ENCODE measurements around the gene GMEB2.

Gene GMEB2

DNA sequence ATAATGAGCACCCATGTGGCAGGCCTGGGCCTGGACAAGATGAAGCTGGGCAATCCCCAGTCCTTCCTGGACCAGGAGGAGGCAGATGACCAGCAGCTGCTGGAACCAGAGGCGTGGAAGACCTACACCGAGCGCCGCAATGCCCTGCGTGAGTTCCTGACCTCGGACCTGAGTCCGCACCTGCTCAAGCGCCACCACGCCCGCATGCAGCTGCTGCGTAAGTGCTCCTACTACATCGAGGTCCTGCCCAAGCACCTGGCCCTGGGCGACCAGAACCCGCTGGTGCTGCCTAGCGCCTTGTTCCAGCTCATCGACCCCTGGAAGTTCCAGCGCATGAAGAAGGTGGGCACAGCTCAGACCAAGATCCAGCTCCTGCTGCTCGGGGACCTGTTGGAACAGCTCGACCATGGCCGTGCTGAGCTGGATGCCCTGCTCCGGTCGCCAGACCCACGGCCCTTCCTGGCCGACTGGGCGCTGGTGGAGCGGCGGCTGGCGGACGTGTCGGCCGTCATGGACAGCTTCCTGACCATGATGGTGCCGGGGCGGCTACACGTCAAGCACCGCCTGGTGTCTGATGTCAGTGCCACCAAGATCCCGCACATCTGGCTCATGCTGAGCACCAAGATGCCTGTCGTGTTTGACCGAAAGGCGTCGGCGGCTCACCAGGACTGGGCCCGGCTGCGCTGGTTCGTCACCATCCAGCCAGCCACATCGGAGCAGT lies 71.1 kb downstream of the GMEB2 start:
- DNase-seq: no peak

DNA sequence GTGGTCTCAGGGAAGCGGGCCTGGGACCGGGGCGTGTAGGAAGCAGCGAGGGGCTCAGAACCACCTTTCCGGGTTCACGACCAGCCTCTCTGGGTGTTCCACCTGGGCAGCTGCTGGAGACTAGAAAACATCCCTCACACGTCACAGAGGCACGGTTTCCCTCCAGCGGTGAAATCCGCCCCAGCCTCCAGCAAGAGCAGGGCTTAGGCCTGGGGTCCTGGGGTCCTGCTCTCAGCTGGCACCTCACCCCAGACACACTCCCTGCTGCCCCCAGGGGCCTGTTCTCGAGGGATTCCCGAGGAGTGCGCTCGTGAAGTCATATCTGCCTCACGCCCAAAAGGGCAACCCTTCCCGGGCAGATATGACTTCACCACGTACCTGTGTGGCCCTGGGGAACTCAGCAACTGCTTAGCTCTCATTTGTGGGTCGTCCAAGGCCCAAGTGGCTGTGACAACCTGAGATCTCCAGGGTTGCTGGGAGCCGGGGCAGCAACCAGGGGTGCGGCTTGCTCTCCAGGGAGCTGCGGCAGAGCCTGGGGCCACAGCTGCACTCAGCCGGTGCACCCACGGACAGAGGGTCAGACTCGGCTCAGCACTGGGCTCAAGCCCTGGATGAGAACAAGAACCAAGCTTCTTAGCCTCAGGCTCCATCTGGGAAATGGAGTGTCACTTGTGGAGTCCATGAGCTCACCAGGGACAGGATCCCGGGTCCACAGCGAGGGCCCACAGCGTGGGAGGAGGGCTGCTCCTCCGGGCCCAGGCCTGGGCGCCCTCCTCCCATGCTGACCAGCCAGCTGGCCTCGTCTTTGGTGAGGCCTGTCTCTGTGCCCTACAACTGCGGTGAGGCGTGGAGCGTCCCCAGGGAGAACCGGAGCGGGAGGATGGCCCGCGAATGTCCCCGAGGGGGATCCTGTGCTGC lies 72.3 kb downstream of the GMEB2 start:
- DNase-seq: no peak

DNA sequence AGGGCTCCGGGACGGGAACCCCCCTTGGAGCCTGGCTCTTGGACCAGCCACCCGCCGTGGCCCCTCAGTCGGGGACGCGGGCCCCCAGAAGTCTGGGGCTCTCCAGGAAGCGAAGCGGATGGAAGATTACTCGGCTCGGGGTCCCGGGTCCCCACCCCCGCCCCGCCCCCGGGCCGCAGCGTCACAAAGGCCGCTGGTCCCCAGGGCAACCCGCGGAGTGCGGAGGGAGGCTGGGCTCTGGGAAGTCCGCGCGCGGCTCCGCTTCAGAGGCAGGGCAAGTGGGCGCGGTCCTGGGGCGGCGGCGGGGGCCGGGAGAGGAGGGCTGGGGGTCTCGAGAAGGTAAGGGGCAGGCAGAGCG lies 73.0 kb downstream of the GMEB2 start, which contains the start of gene FNDC11:
TSS of gene FNDC11 (plus strand) at position 227 of the 358 bp plus-strand sequence. CDS start 1,505 bp downstream, outside the sequence.
- DNase-seq: no peak

DNA sequence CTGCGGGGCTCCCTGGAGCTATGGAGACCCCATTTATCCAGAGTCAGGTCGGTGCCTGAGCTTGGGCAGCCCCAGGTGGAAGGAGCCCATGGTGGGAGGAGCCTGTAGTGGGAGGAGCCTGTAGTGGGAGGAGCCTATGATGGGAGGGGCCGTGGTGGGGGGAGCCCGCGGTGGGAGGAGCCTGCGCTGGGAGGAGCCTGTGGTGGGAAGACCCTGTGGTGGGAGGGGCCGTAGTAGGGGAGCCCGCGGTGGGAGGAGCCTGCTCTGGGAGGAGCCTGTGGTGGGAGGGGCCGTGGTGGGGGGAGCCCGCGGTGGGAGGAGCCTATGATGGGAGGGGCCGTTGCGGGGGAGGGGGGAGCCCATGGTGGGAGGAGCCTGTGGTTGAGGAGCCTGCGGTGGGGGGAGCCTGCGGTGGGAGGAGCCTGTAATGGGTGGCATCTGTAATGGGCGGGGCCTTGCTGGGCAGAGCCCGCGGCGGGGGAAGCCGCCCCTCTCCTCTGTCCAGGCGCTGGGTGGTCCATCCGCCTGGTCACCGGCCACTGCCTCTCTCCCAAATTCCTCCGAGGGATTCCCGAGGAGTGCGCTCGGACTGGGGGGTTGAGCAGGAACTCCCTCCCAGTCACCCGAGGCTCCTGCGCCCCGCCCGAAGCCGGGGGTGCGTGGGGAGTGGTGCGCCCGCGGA lies 73.5 kb downstream of the GMEB2 start:
- peak; percentile 87 for DNase-seq

DNA sequence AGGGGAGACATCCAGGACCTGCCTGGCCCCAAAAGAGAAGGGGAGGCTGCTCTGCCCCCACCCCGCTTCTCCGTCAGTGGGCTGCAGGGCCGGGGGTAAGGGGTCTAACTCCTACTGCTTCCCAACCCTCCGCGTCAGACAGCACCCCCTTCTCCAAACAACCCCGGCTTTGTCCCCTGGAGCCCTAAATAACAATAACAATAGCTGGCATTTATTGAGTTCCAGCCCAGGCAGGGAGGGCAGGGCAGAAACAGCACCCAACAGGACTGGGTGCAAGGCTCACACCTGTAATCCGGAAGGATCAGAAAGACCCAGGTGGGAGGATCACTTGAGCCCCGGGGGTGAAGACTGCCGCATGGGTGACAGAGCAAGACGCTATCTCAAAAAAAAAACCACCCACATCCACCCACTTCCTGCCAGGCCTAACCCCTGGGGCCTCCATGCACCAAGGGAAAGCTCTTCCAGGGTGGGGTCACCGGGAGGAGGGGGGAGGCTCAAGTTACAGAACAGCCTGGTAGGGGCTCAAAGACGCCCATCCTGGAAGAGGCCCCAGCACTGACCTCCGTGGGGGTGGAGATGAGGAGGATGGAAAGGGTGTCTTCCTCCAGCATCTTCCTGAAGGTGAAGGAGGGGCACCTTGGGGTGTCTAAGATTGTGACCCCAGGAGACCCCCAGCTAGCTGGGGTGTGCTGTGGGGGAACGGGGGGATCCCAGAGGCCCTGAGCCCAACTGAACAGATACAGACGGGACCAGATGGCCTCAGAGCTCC lies 74.2 kb downstream of the GMEB2 start:
- peak; percentile 81 for DNase-seq

DNA sequence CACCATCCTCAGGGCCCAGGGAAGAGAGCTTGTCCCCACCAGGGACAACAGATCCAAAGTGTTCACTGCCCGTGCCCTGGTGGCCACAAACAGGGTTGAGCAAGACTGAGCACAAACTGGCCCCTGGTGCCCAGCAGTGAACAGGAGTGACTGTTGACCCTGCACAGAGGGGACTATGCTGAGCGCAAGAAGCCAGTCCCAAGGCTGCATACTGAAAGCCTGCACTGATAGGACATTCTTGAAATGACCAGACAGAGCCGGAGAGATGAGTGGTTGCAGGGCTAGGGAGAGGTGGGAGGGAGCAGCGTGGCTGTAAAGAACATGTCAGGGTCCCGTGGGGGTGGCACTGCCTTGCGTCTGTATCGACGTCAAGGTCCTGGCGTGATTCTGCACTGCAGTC lies 75.8 kb downstream of the GMEB2 start:
- DNase-seq: no peak

DNA sequence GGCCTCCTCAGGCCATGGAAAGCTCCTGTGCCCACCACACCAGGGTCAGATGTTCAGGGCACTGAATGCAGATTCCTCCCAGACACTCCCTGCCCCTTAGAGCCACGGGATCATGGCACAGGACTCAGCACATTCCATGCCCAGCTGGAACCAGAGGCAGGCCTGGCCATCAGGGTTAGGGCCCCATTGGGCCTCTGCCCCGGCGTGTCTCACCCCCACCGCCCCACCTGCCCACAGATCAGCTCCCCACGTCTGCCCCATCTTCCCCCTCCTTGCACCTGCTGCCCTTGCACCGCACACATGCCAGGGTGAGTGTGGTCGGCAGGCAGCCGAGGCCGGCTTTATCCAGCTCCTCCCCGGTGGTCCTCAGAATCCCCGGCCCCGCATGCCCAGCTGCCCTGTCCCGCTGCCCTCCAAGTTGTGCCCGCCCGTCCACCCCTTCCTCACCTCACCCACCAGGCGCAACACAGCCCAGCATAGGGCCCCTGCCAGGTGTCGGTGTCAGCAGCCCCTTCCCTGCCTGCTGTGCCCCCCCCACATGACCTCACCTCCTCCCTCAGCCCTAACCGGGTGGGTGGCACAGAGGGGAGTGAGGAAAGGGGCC lies 77.1 kb downstream of the GMEB2 start:
- no peak for DNase-seq

DNA sequence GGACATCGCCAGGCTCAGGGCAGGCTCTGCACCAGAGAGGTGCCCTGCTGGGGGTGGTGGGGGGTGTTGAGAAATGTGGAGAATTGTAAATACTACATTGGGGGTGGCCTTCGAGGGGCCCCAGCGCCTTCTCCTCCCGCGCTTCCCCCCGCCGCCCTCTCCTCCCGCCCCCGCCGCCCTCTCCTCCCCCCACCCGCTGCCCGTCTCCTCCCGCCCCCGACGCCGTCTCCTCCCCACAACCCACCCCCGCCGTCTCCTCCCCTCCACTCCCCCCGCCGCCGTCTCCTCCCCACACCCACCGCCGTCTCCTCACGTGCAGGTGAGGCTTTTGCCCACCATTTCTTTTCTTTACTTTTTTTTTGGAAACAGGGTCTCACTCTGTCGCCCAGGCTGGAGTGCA lies 77.9 kb downstream of the GMEB2 start:
- no peak for DNase-seq

DNA sequence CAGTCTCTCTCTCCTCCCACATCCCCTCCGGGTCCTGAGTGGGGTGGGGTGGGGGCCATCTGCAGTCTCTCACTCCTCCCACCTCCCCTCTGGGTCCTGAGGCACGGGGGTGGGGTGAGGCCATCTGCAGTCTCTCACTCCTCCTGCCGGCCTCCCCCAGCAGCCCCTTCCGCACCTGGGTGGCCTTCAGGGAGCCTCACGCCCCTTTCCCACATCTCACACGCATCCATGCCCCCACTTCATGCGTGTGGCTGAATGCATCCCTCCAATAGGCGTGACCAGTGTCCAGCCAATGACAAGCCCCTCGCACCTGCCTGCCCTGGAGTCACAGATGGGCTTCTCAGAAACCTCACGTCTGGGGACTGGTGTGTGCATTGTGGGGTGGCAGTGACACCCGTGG lies 78.4 kb downstream of the GMEB2 start:
- no peak for DNase-seq

DNA sequence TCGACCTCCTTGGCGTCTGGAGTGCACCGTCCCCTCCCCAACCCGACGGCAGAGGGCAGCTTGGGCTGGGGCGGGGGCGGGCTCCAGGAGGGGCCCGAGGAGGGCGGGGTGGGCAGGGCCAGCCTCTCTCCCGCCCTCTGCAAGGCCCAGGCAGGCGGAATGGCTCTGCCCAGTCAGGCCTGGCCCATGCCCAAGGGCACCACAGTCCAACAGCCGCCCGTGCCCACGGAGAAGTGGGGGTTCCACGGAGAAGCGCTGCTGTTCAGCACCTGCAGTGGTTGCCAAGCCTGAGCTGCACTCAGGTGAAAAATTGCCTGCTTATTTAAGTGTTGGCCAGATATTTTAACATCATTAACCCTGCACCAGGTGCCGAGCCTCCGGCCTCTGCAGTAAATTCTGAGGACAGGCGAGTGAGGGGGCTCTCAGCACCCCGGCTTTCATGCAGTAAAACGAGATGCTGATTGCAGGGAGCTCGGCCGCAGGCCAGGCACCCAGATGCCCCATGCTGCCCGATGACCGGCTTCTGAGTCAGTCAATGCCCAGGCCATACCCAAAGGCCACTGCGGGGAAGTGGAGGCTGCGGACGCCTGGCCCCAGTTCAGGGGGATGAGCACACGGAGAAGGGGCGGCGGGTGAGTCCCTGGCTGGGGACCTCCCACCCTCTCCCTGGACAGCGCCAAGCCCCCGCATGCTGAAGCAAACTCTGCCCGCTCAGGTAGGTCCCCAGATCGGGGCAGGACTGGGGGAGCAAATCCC lies 79.0 kb downstream of the GMEB2 start, which contains the start of gene SRMS:
TSS of gene SRMS (minus strand) at position 25 of the 756 bp plus-strand sequence. CDS start 286 bp downstream, outside the sequence.
- no peak for DNase-seq

DNA sequence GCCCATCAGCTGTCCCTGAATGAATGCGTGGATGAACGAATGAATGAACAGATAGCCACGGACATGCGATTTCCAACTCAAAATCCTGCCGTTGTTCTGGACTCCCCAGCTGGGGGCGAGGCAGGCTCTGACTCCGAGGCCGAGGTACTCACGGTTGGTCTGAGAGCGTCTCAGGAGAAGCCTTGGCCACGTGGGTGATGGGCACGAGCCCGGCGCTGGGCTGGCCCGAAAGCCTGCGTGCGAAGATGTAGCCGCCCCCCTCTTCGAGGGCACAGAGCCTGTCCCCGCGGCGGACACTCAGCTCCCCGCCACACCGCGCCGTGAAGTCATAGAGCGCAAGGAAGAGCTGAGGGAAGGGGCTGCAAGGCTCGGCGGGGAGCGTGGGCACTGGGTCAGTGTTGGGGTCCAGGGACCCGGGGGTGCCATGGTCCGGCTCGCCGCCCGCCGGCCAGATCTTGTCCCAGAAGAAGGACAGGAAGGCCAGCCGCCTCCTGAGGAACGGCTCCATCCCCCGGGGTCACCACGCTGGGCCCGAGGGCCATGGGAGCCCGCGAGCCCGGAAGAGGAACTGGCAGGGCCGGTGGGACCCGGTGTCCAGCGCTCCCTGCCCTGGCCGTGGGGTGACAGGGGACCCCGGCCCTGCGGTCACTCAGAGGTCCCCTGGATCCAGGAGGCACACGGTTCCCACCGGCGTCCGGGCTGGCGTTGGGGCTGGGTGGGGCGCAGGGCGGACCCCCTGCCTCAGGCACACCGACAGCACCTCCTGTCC lies 79.8 kb downstream of the GMEB2 start:
- DNase-seq: no peak

DNA sequence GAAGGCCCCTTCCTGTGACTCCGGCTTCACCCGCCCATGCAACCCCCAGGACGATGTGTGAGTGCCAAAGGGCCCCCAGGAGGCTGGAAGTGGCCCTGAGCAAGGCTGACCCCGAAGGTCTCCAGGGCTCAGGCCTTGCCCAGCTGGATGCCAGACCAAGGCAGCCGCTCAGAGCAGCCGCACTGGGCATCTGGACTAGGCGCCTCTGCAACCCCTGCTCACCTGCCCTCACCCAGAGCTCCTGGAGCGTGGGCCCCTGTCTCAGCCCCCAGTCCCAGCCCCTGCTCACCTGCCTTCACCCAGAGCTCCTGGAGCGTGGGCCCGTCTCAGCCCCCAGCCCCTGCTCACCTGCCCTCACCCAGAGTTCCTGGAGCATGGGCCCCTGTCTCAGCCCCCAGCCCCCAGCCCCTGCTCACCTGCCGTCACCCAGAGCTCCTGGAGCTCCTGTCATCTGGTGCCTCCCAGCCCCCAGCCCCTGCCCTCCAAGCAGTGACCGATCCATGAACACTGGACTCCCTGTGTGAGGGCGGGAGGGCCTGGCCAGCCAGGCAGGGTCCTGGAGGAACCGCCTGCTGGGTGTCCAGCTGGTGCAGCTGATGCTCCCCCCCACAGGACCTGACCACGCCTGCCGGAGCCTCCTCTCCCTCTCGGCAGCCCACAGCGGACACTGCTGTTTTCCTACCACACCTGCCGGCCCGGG lies 80.5 kb downstream of the GMEB2 start:
- no peak for DNase-seq

DNA sequence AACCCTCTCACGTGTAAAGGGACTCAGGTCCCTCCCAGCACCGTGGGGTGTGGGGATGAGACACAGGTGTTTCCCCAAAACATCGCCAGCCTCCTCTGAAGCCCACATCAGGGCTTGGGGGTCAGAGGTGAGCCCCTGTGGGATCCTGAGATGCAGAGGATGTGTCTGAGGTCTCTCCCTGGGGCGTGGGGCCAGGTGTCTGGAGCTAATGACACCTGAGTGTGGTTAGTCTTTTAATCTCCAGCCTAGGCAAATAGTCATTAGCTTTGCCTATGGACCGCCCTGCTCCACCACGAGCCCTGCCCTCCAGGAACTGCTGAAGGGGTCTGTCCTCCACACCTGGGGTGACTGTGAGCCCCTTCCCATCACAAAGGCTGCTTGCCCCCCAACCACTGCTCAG lies 81.1 kb downstream of the GMEB2 start:
- no peak for DNase-seq

DNA sequence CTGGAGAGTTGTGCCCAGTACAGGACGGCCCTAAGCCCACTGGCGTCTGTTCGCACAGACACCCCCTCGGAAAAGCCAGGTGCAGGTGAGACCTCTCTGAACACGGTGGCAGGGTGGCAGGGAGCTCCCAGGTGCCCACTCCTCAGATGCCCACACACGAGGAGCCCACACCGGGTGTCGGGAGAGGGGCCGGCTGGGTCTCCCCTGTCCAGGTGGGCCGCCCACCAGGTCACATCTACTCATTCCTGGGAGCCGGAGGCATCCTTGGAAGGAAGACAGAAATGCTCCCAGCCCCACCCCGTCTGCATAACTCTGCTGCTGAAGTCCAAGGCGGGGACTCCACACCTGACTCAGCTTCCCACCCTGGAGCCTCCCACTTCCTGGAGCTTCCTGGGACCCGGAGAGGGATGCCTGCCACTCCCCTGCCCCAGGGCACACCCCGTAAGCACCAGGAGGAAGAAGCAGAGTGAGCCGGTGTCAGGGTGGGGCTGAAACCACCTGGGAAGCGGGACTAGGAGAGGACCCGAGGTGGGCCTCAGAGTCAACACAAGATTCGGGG lies 81.9 kb downstream of the GMEB2 start:
- no peak for DNase-seq

DNA sequence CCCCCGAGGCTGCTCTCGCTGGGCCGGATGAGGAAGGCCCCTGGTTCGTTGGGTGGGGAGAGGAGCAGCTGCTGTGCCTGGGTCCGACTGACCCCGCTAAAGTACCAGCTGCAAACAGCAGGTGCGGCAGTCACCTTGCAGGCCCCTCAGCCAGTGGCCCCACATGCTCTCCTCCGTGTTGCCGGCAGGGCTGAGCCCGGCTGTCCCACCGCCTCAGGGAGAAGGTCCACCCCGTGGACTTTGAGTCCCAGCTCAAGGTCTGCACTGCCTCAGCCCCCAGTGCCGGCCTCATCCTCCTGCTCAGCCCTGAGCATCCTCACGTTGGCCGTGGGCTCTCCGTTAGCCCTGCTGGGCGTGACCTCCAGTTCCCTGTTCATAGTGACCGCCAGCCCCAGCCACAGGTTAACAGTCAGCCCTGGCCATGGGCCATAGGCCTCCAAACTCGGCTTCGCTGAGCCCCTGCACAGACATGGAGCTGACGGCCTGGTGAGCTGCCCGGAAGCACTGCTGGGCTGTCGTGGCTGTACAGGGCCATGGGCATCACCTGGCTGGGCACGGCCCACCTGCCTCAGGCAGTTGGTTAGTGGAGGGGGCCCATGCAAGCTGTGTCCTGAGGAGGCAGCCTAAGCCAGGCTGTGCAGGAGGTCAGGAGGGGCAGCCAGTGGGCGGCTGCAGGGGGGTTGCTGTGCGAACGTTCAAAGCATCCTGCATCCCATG lies 82.5 kb downstream of the GMEB2 start:
- DNase-seq: no peak

DNA sequence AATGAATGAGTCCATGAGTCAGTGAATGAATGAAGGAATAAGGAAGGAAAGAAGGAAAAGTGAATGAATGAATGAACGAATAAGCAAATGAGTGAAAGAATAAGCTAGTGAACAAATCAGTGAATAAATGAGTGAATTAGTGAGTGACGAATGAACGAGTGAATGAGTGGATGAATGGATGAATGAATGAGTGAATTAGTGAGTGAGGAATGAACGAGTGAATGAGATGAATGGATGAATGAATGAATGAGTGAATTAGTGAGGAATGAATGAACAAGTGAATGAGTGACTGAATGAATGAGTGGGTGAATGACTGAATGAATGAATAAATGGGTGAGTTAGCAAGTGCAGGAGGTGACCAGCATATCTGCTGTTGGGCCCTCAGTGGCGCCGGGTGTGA lies 83.2 kb downstream of the GMEB2 start:
- DNase-seq: no peak

DNA sequence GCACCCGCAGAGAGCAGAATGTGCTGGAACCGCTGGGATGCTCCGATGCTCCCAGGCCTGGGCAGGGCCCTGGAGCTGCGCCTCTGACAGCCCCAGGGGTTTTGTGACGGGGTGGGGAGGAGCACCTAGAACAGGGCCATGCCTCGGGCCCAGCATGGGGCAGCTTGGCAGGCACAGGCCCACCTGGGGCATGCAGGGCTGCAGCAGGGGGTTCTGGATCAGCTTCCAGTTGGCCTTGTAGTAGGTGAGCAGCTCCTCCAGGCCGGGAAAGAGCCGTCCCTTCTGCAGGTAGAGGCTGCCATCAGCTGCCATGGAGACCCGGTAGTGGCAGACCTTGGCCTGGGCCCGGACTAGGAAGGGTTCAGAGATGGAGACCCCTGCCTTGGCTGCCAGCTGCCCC lies 83.8 kb downstream of the GMEB2 start:
- no peak for DNase-seq

DNA sequence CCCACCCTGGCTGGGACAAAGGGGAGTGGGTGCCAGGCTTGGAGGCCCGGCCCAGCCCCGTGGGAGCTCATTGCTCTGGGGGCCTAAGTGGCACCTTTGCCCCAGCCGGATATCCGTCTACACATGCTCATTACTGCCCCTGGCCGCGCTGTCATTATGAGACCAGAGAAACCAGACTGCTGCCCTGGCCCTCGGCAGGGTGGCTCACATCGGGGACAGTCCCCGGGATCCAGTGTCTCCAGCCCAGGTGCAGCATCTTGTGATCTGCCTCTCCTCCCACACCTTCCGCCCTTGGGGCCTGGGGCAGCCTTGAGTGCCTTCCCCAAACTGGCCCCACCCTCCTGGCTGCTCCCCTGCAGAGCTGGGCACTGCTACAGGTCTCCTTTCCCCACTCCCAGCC lies 84.2 kb downstream of the GMEB2 start:
- DNase-seq: no peak

DNA sequence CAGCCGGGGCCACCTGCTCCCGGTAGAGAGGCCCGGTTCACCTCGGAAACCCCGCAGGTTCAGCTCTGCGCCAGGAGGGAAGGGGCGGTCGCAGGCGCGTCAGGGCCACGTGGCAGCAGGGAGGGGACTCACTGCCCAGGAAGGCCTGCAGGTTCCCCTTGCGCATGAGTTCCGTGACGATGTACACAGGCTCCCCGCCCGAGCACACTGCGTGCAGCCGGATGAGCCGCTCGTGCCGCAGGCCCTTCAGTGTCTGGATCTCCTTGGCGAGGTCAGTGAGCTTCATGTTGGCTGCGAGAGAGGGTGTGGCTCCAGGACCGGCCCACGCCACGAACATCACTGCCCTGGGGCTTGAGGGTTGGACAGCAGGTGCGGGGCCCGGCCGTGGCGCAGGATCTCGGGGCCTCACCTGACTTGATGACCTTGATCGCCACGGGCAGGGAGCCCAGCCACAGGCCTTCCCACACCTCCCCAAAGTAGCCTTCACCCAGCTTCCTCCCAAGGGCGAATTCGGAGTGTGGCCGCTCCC lies 84.8 kb downstream of the GMEB2 start:
- DNase-seq: no peak
